GM21423 (cell line): ENCODE results near the gene MAP1LC3C.
"Not testable (repeated sequence)": the region's sequence is repeated elsewhere in the genome, so short reads cannot be mapped to it uniquely, and the experiment has no call there.

Experiments
- ATAC-seq: cut with Tn5 transposase; IDR thresholded peaks from one replicate; pipeline ENCODE4 v1.9.1; 2021; ENCODE audit warnings: mild to moderate bottlenecking, moderate library complexity; ENCODE audit not compliant: unreplicated experiment

MAP1LC3C gene

DNA sequence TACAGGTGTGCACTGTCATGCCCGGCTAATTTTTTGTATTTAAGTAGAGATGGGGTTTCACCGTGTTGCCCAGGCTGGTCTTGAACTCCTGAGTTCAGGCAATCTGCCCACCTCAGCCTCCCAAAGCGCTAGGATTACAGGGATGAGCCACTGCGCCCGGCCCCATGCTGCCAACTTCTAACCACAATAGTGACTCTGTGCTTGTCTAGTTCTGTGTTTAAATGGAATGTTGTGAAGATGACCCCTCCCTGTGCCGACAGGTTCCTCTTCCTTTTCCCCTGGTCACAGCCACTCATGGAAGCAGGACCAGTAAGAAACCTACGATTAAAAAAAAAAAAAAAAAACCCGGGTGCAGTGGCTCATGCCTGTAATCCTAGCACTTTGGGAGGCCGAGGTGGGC, 4.7 kb downstream of the MAP1LC3C start:
- no peak for ATAC-seq

DNA sequence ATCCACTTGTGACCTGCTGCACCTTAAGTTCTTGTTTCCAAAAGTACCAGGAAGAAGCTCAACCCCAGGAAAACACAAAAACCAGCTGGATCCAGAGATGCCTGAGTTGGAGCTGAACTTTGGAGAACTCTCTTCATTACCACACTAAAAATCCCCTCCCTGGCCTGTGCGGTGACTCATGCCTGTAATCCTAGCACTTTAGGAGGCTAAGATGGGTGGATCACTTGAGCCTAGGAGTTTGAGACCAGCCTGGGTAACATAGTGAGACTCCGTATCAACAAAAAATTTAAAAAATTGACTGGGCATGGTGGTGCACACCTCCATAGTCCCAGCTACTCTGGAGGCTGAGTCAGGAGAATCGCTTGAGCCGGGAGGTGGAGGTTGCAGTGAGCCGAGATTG, 6.2 kb downstream of the MAP1LC3C start:
- ATAC-seq = no peak

DNA sequence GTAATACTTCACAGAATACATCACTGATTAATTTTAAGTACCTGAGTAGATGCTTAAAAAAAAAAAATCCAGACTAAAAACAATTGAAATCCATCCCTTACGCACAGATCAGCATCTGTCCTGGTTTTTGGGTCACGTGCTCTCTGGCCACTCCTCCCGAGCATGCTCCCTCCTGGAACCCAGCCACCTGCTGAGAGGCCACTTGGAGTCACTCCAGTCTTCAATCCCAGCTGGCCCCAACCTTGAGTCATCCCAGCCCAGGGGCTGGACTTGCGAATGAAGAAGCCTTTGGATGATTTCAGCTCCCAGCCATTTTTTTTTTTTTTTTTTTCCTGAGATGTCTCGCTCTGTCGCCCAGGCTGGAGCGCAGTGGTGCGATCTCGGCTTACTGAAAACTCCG, 8.9 kb downstream of the MAP1LC3C start:
- ATAC-seq = no peak

DNA sequence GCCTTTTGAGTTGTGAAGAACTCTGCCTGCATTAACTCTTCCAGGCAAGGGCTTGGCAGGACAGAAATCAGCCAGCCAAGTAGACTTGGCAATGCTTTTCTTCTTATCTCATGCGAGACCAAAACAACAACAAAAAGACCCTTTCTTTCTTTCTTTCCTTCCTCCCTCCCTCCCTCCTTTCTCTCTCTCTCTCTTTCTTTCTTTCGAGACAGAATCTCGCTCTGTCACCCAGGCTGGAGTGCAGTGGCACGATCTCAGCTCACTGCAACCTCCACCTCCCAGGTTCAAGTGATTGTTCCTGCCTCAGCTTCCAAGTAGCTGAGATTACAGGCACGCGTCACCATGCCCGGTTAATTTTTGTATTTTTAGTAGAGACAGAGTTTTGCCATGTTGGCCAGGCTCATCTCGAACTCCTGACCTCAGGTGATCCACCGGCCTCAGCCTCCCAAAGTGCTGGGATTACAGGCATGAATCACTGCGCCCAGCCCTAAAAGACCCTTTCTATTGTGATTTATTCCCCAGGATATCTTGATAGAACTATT, 10.4 kb downstream of the MAP1LC3C start:
- not testable (repeated sequence) for ATAC-seq

DNA sequence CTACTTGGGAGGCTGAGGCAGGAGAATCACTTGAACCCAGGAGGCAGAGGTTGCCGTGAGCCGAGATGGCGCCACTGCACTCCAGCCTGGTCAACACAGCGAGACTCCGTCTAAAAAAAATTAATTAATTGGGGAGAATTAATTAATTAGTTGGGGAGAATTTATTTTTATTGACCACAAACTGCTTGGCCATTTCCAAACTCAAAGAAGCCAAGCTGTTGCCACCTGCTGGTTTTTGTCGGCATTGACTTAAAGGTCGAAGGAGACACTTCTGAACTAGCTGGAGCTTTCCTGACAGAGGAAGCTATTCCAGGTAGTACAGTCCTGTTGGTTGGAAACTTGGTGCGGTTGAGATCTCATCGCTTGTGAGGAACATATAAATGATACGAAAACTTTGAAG, 13.1 kb downstream of the MAP1LC3C start:
- no peak for ATAC-seq

DNA sequence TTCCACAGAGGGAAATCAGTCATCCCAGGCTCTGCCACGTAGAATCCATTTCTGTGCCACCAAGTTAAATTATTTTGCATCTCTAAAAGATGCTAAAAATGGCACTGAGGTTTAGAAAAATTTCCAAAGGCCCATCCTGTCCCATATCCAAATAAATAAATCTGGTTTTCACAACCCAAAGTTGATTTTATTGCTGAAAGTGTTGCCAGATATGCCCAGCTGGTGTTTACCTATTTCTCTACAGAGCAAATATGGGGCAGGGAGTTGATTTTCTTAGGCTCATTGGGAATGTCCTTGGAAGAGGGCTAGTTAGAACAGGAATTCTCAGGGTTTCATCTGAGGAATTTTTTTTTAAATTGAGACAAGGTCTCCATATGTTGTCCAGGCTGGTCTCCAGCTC, 19.0 kb downstream of the MAP1LC3C start:
- no peak for ATAC-seq

DNA sequence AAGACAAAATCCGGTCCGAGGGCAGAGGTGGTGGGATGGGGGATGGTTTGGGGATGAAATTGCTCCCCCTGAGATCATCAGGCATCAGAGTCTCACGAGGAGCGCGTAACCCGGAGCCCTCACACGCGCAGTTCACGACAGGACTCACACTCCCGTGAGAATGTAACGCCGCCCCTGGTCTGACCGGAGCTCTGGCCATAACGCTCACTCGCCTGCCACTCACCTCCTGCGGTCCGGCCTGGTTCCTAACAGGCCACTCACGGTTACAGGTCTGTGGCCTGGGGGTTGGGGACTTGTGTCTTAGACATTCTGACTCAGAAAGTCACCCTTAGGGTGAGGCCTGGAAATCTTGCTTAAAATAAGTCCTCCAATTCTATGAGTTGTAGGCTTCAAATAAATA, 19.8 kb downstream of the MAP1LC3C start:
- ATAC-seq = no peak

DNA sequence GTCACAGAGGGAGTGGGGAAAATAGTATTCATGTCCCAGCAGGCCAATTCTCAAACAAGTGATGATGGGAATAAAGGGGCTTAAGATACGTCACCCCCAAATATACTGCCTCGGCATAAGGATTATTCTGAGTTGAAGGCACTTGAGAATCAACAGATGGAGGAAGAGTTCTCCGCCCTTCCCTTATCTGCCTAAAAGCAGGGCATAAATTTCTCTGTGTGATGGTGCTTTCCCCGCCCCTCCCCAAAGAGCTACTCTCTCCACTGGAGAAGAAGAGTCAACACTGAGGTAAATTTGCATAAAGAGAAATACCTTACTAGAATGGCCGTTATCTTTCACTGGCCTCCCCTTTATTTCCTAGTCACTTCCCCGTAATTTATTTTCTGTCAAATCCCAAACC, 22.7 kb downstream of the MAP1LC3C start:
- ATAC-seq = no peak

DNA sequence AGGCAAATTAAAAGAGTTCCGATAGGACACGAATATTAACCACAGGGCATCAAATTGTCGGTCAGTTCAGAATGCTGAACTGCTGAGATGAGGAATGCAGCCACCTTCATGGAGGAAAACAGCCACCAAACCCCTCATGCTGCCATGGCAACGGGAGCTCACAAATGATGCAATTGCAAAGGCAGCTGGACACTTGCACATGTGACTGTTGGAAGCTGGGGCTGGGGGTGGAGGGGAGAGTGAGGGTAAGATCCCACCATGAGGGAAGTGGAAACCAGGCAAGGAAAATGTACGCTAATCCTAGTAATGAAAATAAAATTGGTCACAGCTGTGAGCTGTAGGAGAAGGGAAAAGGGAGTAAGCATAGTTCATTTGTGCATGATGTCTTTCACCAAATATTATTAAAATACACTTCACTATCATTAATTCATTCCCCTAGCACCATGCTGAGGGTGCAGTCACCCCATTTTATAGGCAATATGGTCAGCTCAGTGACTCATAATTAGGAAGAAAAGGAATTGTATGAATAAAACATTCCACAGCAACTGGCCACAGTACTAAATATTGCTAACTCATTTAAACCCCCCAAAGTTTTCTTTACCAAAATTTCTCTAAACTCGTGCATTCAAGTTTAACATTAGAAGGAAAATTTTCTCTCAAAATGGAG, 26.1 kb downstream of the MAP1LC3C start:
- ATAC-seq = no peak

DNA sequence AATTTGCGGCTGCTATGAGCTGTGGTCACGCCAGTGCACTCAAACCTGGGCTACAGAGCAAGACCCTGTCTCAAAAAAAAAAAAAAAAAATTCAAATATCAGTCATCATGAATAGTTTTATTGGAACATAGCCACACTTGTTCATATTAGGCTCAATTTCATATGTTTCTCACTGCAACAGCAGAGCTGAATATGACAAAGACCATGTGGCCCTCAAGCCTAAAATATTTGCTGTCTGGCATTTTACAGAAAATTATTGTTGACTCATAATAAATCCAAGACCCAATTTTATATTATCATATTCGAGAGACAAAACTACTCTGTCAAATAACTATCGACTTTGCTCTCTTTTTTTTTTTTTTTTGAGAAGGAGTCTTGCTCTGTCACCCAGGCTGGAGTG, 30.3 kb downstream of the MAP1LC3C start:
- ATAC-seq = no peak

DNA sequence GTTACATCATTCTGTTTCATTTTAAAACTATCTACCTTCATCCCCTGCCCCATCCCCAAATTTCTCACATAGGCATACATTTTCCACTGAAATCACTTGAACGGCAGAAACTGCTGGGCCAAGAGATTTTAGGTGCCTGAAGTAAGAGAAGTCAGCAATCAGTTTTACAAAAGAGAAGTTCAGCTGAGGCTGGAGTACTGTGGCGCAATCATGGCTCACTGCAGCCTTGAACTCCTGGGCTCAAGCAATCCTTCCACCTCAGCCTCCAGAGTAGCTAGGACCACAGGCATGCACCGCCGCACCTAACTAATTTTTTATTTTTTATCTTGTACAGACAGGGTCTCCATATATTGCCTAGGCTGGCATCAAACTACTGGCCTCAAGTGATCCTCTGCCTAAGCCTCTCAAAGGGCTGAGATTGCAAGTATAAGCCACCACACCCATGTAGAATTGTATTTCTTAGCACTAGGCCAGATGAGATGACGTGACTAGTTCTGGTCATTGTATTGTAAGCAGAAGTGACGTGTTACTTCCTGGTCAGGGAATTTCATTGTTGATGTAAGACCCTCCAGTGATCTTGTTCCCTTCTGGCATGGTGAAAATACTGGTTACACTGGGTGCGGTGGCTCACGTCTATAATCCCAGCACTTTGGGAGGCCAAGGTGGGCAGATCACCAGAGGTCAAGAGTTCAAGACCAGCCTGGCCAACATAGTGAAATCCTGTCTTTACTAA, 34.2 kb downstream of the MAP1LC3C start:
- no peak for ATAC-seq

DNA sequence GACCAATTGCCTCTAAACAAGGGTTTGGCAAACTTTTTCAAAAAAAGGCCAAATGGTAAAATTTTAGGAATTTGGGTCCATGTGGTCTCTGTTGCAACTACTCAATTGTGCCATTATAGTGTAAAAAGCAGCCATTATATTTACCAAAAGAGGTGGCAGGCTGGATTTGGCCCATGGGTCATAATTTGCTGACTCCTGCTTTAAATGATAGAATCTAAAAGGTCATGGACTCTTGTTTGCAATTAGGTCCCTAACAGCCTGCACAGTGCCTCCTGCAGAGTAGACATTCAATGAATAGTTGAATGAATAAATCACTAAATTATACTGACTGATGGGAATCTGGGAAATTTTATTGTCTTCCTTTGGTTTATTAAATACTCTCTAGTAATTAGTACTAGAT, 35.2 kb downstream of the MAP1LC3C start:
- ATAC-seq = no peak

DNA sequence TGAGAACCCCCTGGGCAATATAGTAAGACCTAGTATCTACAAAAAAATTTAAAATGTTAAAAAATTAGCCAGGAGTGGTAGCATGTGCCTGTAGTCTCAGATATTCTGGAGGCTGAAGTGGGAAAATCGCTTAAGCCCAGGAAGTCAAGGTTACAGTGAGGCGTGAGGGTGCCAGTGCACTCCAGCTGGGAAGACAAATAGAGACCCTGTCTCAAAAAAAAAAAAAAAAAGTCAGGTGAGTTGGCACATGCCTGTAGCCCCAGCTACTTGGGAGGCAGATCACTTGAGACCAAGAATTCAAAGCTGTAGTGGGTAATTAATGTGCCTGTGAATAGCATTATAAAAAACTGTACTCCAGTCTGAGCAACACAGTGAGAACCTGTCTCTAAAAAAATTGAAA, 36.7 kb downstream of the MAP1LC3C start:
- no peak for ATAC-seq

DNA sequence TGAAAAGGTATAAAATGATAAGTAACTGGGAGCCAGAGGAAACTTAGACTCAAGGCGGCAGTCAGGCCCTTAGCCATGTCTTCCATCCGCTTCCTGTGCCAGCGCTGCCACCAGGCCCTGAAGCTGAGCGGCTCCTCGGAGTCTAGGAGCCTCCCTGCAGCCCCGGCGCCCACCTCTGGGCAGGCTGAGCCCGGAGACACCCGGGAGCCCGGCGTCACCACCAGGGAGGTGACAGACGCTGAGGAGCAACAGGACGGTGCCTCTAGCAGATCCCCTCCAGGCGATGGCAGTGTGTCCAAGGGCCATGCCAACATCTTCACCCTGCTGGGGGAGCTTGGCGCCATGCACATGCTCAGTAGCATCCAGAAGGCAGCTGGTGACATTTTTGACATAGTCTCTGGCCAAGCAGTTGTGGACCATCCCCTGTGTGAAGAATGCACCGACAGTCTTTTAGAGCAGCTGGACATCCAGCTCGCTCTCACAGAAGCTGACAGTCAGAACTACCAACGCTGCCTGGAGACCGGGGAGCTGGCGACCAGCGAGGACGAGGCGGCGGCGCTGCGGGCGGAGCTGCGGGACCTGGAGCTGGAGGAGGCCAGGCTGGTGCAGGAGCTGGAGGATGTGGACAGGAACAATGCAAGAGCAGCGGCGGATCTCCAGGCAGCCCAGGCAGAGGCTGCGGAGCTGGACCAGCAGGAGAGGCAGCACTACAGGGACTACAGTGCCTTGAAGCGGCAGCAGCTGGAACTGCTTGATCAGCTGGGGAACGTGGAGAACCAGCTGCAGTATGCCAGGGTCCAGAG, 41.0 kb downstream of the MAP1LC3C start, which contains the start of gene BECN2:
TSS of gene BECN2 (plus strand) at position 76 of the 803 bp plus-strand sequence. CDS start at position 76, 0 bp downstream.
- ATAC-seq = no peak

DNA sequence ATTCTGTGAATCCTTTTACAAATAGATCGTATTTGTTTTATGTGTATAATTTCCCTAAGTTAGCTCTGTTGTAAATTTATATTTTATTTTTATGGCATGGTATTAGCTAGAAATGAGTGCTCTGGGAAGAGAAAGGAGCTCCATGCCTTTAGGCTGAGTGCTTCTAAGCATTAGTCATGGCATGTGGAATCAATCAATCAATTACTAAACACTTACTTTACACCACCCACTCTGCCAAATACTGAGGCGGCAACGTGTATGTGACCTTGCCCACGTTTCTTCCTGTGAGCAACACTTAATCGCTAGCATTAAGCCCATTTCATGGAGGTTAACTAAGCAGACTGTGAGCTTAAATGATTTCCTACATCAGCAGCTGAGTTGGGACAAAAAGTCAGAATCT, 48.5 kb downstream of the MAP1LC3C start:
- no peak for ATAC-seq

DNA sequence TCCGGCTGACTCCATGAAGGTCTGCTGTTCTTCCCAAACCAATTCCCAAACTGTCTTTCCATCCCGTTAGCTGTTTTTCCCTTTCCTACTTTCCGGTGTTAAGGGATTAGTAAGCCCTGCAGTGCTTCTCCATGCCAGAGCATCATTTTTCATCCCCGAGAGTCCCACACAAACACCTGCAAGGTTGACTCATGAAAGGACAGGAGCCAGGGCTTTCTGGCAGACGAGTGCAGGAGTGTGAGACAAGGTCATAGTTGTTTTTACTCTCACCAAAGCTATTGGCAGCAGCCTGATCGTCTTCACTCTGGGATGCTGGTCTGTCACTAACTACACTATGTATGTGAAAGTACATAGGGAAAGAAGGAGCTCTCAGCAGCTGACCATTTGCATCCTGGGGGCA, 51.5 kb downstream of the MAP1LC3C start:
- ATAC-seq = no peak
